ENCODE results near the gene NBL1.

DNA sequence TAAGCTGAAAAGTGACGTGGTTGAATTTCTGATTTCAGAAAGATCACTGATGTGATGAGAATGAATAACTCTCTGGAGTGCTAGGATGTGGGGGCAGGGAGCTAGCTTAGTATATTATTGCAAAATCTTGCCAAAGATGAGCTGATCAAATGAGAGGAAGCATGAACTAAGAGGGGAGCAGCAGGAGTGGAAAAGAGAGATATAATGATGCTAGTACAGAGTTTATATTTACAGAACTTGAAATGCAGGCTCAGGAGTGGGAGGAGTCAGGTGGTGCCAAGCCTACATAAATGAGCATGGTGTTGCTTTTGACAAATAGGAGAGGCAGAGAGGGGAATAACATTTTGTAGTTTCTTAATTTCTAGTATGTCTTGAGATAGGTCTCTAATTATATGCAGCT is 38.1 kb upstream of the NBL1 start:
- no peak for TF ChIP-seq CTCF (IDR thresholded peaks at IDR 0.05)
- TF ChIP-seq EP300 (IDR thresholded peaks at IDR 0.05): no peak

Measured in ovary (tissue), 3 donors.